A549 (cell line): ENCODE results near the gene IL4I1.
A peak's percentile ranks its signal among the peaks of the same experiment; 100 is the strongest.

ENCODE experiments used
- CBX8 ChIP-seq: fragments of 200-600 bp; sonication (generic); IDR thresholded peaks from 2 replicates; pipeline ENCODE4 v1.6.1; 2016
- CTCF ChIP-seq: fragments of >200 bp; sonication (Bioruptor Twin); formaldehyde crosslinking; IDR thresholded peaks from 3 replicates; pipeline ENCODE4 v1.5.1; 2016
- HOXA7 ChIP-seq: fragments of 250-450 bp; sonication (Bioruptor Pico); IDR thresholded peaks from 2 replicates; pipeline ENCODE4 v1.5.0; 2020; ENCODE audit warnings: mild to moderate bottlenecking, moderate library complexity
- JUN ChIP-seq, 2 experiments: fragments of >200 bp; sonication (Bioruptor Twin); formaldehyde crosslinking; IDR thresholded peaks; 2 replicates in 1 of 2; 3 replicates in 1 of 2; pipeline ENCODE4 v1.6.1; 2016 to 2017
- POLR2A ChIP-seq: IDR thresholded peaks from 2 replicates; pipeline ENCODE4 v1.6.1; 2012; ENCODE audit warnings: mild to moderate bottlenecking, low read length
- RNF2 ChIP-seq: fragments of 200-600 bp; sonication (generic); IDR thresholded peaks from 2 replicates; pipeline ENCODE4 v1.6.1; 2016; ENCODE audit warnings: low read depth, mild to moderate bottlenecking, antibody characterized with exemption, moderate library complexity, borderline replicate concordance
- TF ChIP-seq, protein P1 (sequence below): fragments of 200-600 bp; sonication (generic); IDR thresholded peaks from 2 replicates; pipeline ENCODE4 v1.6.1; 2016; ENCODE audit warnings: antibody characterized with exemption, mild to moderate bottlenecking, moderate library complexity
- TF ChIP-seq, protein P2 (sequence below): fragments of 150-350 bp; IDR thresholded peaks from 2 replicates; pipeline ENCODE4 v1.6.1; 2014; ENCODE audit warnings: low read depth, mild to moderate bottlenecking, low read length

- TF ChIP-seq, protein P1, sequence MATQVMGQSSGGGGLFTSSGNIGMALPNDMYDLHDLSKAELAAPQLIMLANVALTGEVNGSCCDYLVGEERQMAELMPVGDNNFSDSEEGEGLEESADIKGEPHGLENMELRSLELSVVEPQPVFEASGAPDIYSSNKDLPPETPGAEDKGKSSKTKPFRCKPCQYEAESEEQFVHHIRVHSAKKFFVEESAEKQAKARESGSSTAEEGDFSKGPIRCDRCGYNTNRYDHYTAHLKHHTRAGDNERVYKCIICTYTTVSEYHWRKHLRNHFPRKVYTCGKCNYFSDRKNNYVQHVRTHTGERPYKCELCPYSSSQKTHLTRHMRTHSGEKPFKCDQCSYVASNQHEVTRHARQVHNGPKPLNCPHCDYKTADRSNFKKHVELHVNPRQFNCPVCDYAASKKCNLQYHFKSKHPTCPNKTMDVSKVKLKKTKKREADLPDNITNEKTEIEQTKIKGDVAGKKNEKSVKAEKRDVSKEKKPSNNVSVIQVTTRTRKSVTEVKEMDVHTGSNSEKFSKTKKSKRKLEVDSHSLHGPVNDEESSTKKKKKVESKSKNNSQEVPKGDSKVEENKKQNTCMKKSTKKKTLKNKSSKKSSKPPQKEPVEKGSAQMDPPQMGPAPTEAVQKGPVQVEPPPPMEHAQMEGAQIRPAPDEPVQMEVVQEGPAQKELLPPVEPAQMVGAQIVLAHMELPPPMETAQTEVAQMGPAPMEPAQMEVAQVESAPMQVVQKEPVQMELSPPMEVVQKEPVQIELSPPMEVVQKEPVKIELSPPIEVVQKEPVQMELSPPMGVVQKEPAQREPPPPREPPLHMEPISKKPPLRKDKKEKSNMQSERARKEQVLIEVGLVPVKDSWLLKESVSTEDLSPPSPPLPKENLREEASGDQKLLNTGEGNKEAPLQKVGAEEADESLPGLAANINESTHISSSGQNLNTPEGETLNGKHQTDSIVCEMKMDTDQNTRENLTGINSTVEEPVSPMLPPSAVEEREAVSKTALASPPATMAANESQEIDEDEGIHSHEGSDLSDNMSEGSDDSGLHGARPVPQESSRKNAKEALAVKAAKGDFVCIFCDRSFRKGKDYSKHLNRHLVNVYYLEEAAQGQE: no peak
- TF ChIP-seq CTCF (no peak), JUN (IDR thresholded peaks at IDR 0.05) (peak in 1 of 2 experiments; percentile 52; a peak in 3 of 5 replicates), HOXA7 (no peak; the same call in 1 of the 2 replicates), RNF2 (no peak), POLR2A (peak; percentile 21; the same call in 1 of the 2 replicates), CBX8 (no peak)
- TF ChIP-seq, protein P2, sequence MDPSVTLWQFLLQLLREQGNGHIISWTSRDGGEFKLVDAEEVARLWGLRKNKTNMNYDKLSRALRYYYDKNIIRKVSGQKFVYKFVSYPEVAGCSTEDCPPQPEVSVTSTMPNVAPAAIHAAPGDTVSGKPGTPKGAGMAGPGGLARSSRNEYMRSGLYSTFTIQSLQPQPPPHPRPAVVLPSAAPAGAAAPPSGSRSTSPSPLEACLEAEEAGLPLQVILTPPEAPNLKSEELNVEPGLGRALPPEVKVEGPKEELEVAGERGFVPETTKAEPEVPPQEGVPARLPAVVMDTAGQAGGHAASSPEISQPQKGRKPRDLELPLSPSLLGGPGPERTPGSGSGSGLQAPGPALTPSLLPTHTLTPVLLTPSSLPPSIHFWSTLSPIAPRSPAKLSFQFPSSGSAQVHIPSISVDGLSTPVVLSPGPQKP: no peak
These were observed 39.4 kb downstream of the IL4I1 start for GRCh38 chr19:49857061-49857837.
